Activated naive CD8-positive, alpha-beta T cell treated with anti-CD3 and anti-CD28 coated beads, Interleukin-2, amount 10 ng/mL, durations not matched to agents 7 days and 5 days (primary cell): Measurements from ENCODE around the gene BEX3. TPM values are rescaled to one million over a fixed set of nuclear protein-coding genes. Genes with fewer than 3 reads are reported as not detected.

Experiments
- ATAC-seq: fragments of 150-1000 bp; cut with Tn5 transposase; one replicate; pipeline ENCODE4 v1.10.0; 2021; ENCODE audit warnings: low read depth, moderate library complexity
- POLR2A ChIA-PET: fragments of 350-600 bp; sonication (Branson Sonifier 250); formaldehyde crosslinking; loops from one replicate; lab custom pipeline; 2021; ENCODE audit warnings: antibody characterized with exemption; lab: Charles Lee
- DNase-seq: peaks from one replicate; pipeline ENCODE4 v3.0.0; 2021
- H3K27ac Mint-ChIP-seq: one replicate; pipeline ENCODE4 v1.8.0; 2022; ENCODE audit warnings: mild to moderate bottlenecking, mixed read lengths
- H3K27me3 Mint-ChIP-seq: one replicate; pipeline ENCODE4 v1.8.0; 2022; ENCODE audit warnings: mild to moderate bottlenecking, moderate library complexity, mixed read lengths
- H3K36me3 Mint-ChIP-seq: one replicate; pipeline ENCODE4 v1.8.0; 2021; ENCODE audit warnings: mild to moderate bottlenecking, mixed read lengths
- H3K4me1 Mint-ChIP-seq: one replicate; pipeline ENCODE4 v1.8.0; 2021; ENCODE audit warnings: mixed read lengths
- H3K4me3 Mint-ChIP-seq: one replicate; pipeline ENCODE4 v1.8.0; 2022; ENCODE audit warnings: mild to moderate bottlenecking, moderate library complexity, mixed read lengths
- H3K9me3 Mint-ChIP-seq: one replicate; pipeline ENCODE4 v1.8.0; 2021; ENCODE audit warnings: mixed read lengths
- total RNA-seq, 2 experiments: library from RNA; stranded (reverse); gene quantifications; one replicate each; pipeline ENCODE4 v1.2.3, GENCODE V29; 2021

The BEX3 gene
- total RNA-seq, 2 experiments from 2014 or later, result 15.1 to 15.8 TPM

- H3K36me3 Mint-ChIP-seq, result no peaks in the 10 kb centered on the region
- POLR2A ChIA-PET, result no interaction called here
- no peak overlapping the region for H3K4me3 Mint-ChIP-seq
- DNase-seq (no peak), ATAC-seq (no peak)
- peaks cover 2% of the 10 kb centered on the region for H3K27me3 Mint-ChIP-seq
- H3K9me3 Mint-ChIP-seq, result no peaks in the 10 kb centered on the region
- H3K4me1 Mint-ChIP-seq, result peaks cover 4% of the 10 kb centered on the region
- H3K27ac Mint-ChIP-seq, result no peak overlapping the region
Measured at GRCh38 chrX:103417370-103417769, 41.0 kb downstream of the BEX3 start.

- peaks cover 4% of the 10 kb centered on the region for H3K27me3 Mint-ChIP-seq
- no peak for DNase-seq
- POLR2A ChIA-PET, result no interaction called here
- peaks cover 4% of the 10 kb centered on the region for H3K4me1 Mint-ChIP-seq
- H3K27ac Mint-ChIP-seq, result no peak overlapping the region
- H3K9me3 Mint-ChIP-seq, result no peaks in the 10 kb centered on the region
- H3K4me3 Mint-ChIP-seq, result no peak overlapping the region
- no peak for ATAC-seq
- H3K36me3 Mint-ChIP-seq, result no peaks in the 10 kb centered on the region
Measured at GRCh38 chrX:103417933-103418332, 41.6 kb downstream of the BEX3 start.

GRCh38 chrX:103418811-103419340, 42.5 kb downstream of the BEX3 start:
- no peak for DNase-seq
- no peak overlapping the region for H3K27ac Mint-ChIP-seq

GRCh38 chrX:103423955-103424638, 47.8 kb downstream of the BEX3 start:
- Mint-ChIP-seq H3K36me3 (no peaks in the 10 kb centered on the region), H3K27me3 (peaks cover 4% of the 10 kb centered on the region), H3K9me3 (no peaks in the 10 kb centered on the region), H3K27ac (no peak overlapping the region), H3K4me1 (no peaks in the 10 kb centered on the region), H3K4me3 (no peak overlapping the region)
- POLR2A ChIA-PET, result no interaction called here
- ATAC-seq (no peak), DNase-seq (no peak)

More at GRCh38 chrX:103418811-103419340, 42.5 kb downstream of the BEX3 start:
- H3K9me3 Mint-ChIP-seq, result no peaks in the 10 kb centered on the region
- no peak for ATAC-seq
- no peaks in the 10 kb centered on the region for H3K36me3 Mint-ChIP-seq
- no peak overlapping the region for H3K4me3 Mint-ChIP-seq
- H3K27me3 Mint-ChIP-seq, result peaks cover 4% of the 10 kb centered on the region
- POLR2A ChIA-PET, result no interaction called here
- H3K4me1 Mint-ChIP-seq, result peaks cover 4% of the 10 kb centered on the region

Other genes with a start within 250 kb of the BEX3 start
- gene BEX4, start 161.4 kb upstream of the BEX3 start, total RNA-seq, result 10 to 100 TPM; 23.3 to 25.6 TPM
- 10 to 100 TPM; 37.3 to 38.3 TPM for gene TCEAL8, start 121.4 kb upstream of the BEX3 start, total RNA-seq
- not detected for gene TCEAL5, start 99.8 kb upstream of the BEX3 start, total RNA-seq
- 10 to 100 TPM; 15.7 to 16.8 TPM for gene BEX2, start 65.5 kb upstream of the BEX3 start, total RNA-seq
- gene TCEAL7, start 46.3 kb upstream of the BEX3 start, total RNA-seq, result not detected
- 1 to 10 TPM; 1.5 to 1.8 TPM for gene TCEAL9, start 20.0 kb upstream of the BEX3 start, total RNA-seq
- gene RAB40A, start 143.0 kb downstream of the BEX3 start, total RNA-seq, result under 1 TPM; 0.22 to 0.26 TPM
- 1 to 10 TPM; 6.0 to 6.7 TPM for gene TCEAL4, start 209.0 kb downstream of the BEX3 start, total RNA-seq
- gene TCEAL3, start 231.4 kb downstream of the BEX3 start, total RNA-seq, result 1 to 10 TPM; 6.1 to 6.7 TPM